ENCODE measurements around the gene PIN1. TPM values are rescaled to one million over a fixed set of nuclear protein-coding genes. Genes with fewer than 3 reads are reported as not detected.

PIN1 gene
- total and polyA plus RNA-seq, 2 of the 13 experiments (the other 11 are each of a cell fraction or from before 2014, with no cell fraction given) = 31.9 to 72.0 TPM

DNA sequence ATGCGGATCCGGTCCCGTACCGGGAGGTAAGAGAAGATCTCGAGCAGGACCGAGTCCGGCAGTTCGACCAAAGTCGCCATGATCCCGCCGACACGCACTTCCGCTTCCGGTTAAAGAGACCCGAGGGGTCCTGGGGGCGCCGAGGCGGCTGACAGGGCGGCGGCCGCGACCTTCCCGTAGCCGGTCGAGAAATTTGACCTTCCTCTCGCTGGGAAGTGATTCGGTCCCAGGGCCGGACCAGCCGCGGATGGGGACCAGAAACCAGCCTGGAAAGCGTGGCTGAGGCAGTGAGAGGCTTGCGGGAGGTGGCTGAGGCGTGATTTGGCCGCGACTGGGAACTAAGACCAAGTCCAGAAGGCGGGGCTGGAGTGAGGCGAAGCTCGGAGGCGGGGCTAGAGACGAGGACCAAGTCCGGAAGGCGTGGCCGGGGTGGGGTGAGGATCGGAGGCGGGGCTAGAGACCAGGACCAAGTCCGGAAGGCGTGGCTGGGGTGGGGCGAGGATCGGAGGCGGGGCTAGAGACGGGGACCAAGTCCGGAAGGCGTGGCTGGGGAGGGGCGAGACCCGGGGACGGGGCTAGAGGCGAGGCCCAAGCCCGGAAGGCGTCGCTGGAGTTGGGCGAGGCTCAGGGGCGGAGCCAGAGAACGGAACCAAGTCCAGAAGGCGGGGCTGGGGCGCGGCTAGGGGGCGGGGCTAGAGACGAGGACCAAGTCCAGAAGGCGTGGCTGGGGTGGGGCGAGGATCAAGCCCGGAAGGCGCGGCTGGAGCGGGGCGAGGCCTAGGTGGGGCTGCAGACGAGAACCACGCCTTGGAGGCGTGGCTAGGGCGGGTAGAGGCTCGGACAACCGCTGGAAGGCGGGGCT, 16.2 kb upstream of the PIN1 start, which contains the start of gene FBXL12 (continued):
- TF ChIP-seq GFI1 (CRISPR knock-in tag; IDR thresholded peaks at IDR 0.05; ENCODE audit: borderline replicate concordance) (peak; percentile 51; the same call in 1 of the 2 replicates), ZNF75D (CRISPR knock-in tag; IDR thresholded peaks at IDR 0.05; ENCODE audit: borderline replicate concordance) (0 out of 2 replicates have a peak, but pooled peaks have one; percentile 72), MXD1 (CRISPR knock-in tag; IDR thresholded peaks at IDR 0.05) (0 out of 2 replicates have a peak, but pooled peaks have one; percentile 27), NONO (IDR thresholded peaks at IDR 0.05) (no peak), NONO (CRISPR knock-in tag; conservative IDR thresholded peaks at IDR 0.05) (peak; percentile 84; the same call in 1 of the 2 replicates), SIX1 (CRISPR knock-in tag; IDR thresholded peaks at IDR 0.05; ENCODE audit: borderline replicate concordance) (no peak), POGZ (CRISPR knock-in tag; IDR thresholded peaks at IDR 0.05) (peak; percentile 29), TBL1XR1 (IDR thresholded peaks at IDR 0.05; ENCODE audit: borderline replicate concordance, low read length, partially characterized antibody) (no peak), ZNF468 (CRISPR knock-in tag; IDR thresholded peaks at IDR 0.05) (no peak), ZBTB39 (CRISPR knock-in tag; IDR thresholded peaks at IDR 0.05) (no peak), SKI (IDR thresholded peaks at IDR 0.05; ENCODE audit: partially characterized antibody) (peak; percentile 58), ZNF598 (CRISPR knock-in tag; IDR thresholded peaks at IDR 0.05; ENCODE audit: borderline replicate concordance) (0 out of 2 replicates have a peak, but pooled peaks have one; percentile 86), ZBTB33 (CRISPR knock-in tag; IDR thresholded peaks at IDR 0.05) (no peak), TP53 (CRISPR knock-in tag; conservative IDR thresholded peaks at IDR 0.05) (no peak), ZBTB38 (CRISPR knock-in tag; IDR thresholded peaks at IDR 0.05) (peak; percentile 62; the same call in 1 of the 2 replicates)
- TF ChIP-seq, protein P1, sequence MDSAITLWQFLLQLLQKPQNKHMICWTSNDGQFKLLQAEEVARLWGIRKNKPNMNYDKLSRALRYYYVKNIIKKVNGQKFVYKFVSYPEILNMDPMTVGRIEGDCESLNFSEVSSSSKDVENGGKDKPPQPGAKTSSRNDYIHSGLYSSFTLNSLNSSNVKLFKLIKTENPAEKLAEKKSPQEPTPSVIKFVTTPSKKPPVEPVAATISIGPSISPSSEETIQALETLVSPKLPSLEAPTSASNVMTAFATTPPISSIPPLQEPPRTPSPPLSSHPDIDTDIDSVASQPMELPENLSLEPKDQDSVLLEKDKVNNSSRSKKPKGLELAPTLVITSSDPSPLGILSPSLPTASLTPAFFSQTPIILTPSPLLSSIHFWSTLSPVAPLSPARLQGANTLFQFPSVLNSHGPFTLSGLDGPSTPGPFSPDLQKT (CRISPR knock-in tag; IDR thresholded peaks at IDR 0.05; ENCODE audit: borderline replicate concordance) = no peak
- TF ChIP-seq, protein P2, sequence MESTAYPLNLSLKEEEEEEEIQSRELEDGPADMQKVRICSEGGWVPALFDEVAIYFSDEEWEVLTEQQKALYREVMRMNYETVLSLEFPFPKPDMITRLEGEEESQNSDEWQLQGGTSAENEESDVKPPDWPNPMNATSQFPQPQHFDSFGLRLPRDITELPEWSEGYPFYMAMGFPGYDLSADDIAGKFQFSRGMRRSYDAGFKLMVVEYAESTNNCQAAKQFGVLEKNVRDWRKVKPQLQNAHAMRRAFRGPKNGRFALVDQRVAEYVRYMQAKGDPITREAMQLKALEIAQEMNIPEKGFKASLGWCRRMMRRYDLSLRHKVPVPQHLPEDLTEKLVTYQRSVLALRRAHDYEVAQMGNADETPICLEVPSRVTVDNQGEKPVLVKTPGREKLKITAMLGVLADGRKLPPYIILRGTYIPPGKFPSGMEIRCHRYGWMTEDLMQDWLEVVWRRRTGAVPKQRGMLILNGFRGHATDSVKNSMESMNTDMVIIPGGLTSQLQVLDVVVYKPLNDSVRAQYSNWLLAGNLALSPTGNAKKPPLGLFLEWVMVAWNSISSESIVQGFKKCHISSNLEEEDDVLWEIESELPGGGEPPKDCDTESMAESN (CRISPR knock-in tag; conservative IDR thresholded peaks at IDR 0.05) = peak; percentile 63; the same call in 1 of the 2 replicates
- TF ChIP-seq, protein P3, sequence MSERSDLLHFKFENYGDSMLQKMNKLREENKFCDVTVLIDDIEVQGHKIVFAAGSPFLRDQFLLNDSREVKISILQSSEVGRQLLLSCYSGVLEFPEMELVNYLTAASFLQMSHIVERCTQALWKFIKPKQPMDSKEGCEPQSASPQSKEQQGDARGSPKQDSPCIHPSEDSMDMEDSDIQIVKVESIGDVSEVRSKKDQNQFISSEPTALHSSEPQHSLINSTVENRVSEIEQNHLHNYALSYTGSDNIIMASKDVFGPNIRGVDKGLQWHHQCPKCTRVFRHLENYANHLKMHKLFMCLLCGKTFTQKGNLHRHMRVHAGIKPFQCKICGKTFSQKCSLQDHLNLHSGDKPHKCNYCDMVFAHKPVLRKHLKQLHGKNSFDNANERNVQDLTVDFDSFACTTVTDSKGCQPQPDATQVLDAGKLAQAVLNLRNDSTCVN (CRISPR knock-in tag; IDR thresholded peaks at IDR 0.05; ENCODE audit: borderline replicate concordance) = peak; percentile 49; the same call in 1 of the 2 replicates
